Fibroblast of villous mesenchyme (primary cell): ENCODE results near the gene TRAPPC10. TPM values are rescaled to one million over a fixed set of nuclear protein-coding genes. Genes with fewer than 3 reads are reported as not detected.

Source experiments
- DNase-seq: peaks from one replicate; pipeline ENCODE4 v3.0.0-alpha.2; 2010; ENCODE audit warnings: low read depth
- H3K4me3 ChIP-seq: 2 replicates; pipeline ENCODE4 v1.5.1; 2011; ENCODE audit warnings: low read depth, mild to moderate bottlenecking, low read length
- total RNA-seq: library from RNA; depleted of rRNA; stranded (reverse); fragments of >200 nt; gene quantifications from 2 replicates; pipeline ENCODE4 v1.2.3, GENCODE V29; 2012
- TF ChIP-seq, protein P1 (sequence below): IDR thresholded peaks from 2 replicates; pipeline ENCODE4 v1.5.1; 2012; ENCODE audit warnings: low read depth, mild to moderate bottlenecking, low read length; ENCODE audit not compliant: insufficient read depth

TRAPPC10 gene
- total RNA-seq, 1 donor, result 28.5 TPM

DNA sequence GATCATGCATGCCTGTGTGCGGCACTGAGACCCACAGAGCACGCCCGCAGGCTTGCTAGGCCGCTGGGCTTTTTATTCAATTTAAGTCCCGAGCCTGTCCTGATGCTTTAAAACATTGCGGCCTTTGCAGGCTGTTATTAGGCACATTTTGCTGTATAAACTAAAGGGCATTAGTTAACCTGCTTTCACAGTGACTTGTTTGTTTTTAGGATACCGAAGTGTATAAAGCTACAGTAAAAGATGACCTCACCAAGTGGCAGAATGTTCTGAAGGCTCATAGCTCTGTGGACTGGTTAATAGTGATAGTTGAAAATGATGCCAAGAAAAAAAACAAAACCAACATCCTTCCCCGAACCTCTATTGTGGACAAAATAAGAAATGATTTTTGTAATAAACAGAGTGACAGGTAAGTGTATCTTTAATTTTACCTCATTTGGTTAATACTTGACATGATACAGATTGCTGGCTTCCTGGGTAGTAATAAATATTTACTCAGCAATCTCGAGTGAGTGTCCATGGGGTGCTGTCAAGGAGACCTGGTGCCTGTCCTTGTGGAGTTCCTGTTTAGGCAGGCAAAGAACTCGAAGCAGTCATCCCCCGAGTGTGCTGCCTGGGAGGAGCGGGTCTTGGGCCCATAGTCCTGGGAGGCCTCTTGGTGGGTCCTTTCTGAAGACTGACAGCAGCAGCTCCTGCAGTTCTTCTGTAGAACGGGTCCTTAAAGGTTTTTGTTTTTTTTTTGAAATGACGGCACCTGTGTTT lies 40.1 kb downstream of the TRAPPC10 start:
- peak; percentile 13 for DNase-seq
- no peak overlapping the region for H3K4me3 ChIP-seq
- TF ChIP-seq, protein P1, sequence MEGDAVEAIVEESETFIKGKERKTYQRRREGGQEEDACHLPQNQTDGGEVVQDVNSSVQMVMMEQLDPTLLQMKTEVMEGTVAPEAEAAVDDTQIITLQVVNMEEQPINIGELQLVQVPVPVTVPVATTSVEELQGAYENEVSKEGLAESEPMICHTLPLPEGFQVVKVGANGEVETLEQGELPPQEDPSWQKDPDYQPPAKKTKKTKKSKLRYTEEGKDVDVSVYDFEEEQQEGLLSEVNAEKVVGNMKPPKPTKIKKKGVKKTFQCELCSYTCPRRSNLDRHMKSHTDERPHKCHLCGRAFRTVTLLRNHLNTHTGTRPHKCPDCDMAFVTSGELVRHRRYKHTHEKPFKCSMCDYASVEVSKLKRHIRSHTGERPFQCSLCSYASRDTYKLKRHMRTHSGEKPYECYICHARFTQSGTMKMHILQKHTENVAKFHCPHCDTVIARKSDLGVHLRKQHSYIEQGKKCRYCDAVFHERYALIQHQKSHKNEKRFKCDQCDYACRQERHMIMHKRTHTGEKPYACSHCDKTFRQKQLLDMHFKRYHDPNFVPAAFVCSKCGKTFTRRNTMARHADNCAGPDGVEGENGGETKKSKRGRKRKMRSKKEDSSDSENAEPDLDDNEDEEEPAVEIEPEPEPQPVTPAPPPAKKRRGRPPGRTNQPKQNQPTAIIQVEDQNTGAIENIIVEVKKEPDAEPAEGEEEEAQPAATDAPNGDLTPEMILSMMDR, result no peak

DNA sequence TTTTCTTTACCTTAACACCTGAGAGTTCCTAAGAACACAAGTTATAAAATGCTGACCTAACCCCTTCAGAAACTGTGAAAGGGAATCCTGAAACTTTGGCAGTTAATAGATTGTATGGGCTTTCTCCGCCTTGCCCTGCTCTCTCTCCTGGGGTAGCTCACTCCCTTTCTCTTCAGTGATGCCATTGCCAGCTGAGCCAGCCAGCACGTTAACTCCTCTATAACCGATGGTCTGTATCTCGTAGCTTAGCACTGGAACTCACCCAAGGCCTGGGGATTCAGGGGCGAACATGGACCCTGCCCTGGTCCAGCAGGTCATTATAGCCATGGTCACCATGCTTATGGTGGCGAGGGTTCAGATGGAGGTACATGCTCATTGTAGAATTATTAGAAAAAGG lies 40.7 kb downstream of the TRAPPC10 start:
- H3K4me3 ChIP-seq, result no peak overlapping the region
- DNase-seq, result no peak
- TF ChIP-seq, protein P1, result no peak

DNA sequence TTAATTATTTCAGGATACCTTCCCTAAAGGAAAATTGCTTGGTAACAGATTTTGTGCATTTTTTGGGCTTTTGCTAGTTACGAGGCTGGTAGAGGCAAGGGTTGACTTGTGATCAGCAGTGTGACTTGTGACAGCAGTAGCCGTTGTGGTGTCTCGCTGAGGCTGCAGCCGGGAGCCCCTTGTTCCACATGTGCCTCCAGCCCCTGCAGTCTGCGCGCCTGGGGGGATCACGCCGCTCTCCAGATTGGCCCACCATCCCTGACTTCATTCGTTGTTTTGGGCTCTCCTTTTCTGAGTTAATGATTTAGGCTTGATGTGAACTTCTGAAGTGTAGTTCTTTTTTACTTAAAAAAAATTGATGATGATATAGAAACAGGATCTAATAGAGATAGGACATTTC lies 41.5 kb downstream of the TRAPPC10 start:
- H3K4me3 ChIP-seq, result no peak overlapping the region
- TF ChIP-seq, protein P1, result no peak
- DNase-seq, result no peak

DNA sequence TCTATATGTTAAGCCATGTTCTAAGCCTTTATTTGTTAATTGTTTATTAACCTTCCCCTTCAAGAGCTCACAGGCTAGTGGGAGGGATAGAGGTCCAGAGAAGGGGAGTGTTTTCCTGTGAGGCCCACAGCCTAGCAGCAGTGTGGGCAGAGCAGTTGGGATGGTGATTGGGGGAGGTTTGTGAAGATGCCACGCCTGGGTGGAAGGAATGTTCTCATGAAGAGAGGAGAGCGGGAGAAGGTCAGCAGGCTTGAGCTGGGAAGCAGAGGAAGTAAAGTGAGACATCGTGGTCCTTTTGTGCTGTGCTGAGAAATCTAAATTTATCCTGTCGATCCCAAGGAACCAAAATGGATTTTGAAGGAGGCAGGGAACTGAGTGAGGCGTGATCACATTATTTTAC lies 42.6 kb downstream of the TRAPPC10 start:
- TF ChIP-seq, protein P1, result no peak
- no peak overlapping the region for H3K4me3 ChIP-seq
- peak; percentile 88 for DNase-seq

DNA sequence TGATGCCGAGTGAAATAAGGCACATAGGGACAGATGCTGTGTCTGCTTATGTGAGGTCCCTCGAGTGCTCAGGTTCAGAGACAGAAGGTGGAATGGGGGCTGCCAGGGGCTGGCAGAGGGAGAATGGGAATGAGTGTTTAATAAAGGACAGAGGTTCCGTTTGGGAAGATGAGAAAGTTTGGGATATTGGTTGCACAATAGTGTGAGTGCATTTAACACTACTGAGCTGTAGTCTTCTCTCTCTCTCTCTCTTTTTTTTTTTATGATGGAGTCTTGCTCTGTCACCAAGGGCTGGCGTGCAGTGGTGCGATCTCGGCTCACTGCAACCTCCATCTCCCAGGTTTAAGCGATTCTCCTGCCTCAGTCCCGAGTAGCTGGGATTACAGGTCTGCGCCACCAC lies 44.9 kb downstream of the TRAPPC10 start:
- TF ChIP-seq, protein P1, result no peak
- DNase-seq, result no peak

DNA sequence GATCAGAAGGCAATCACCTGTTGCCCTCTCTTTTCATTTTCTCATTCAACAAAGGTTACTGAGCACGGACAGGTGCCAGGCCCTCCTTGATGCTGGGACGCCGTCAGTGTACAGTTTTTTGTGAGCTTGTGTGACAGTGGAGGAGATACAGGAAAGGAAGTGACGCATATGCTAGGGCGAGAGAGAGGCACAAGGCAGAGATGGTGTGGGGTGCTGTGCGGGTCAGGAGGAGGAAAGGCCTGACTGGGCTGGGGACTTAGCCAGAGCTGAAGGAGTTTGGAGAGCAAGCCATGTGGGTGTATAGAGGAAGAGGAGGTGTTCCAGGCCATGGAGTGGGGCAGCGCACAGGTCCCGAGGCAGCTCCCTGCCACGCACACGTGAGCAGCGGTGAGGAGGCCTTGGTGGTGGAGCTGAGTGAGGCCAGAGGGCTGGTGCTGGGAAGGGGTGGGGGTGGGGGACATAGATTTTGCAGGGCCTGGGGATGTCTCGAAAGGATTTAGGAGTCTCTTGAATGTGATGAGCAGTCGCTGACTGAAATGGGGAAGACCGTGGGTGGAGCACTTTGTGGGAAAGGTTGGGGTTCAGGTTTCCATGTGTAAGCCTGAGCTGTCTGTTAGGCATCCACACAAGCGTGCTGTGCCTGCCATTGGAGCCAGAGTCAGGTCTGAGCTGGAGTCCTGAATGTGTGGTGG lies 46.0 kb downstream of the TRAPPC10 start:
- DNase-seq, result no peak
- TF ChIP-seq, protein P1, result no peak
- H3K4me3 ChIP-seq, result no peak overlapping the region

More for the DNA sequence above, 44.9 kb downstream of the TRAPPC10 start:
- no peak overlapping the region for H3K4me3 ChIP-seq
